GM06990 (cell line): ENCODE data around the gene NDRG4.

ENCODE experiments used
- DNase-seq: peaks from one replicate; pipeline ENCODE4 v3.0.0-alpha.2; 2011; ENCODE audit not compliant: insufficient read length; ENCODE audit errors: extremely low read depth
- H3K27me3 ChIP-seq: replicated peaks from 2 replicates; pipeline ENCODE4 v1.6.0; 2011; ENCODE audit warnings: low read length; ENCODE audit not compliant: control insufficient read depth, insufficient read depth
- H3K36me3 ChIP-seq: 2 replicates; pipeline ENCODE4 v1.5.1; 2011; ENCODE audit warnings: low read length; ENCODE audit not compliant: control insufficient read depth, insufficient read depth
- H3K4me3 ChIP-seq: replicated peaks from 2 replicates; pipeline ENCODE4 v1.5.1; 2011; ENCODE audit warnings: low read depth, mild to moderate bottlenecking, control low read depth, low read length
- CTCF ChIP-seq: IDR thresholded peaks from 2 replicates; pipeline ENCODE4 v1.5.1; 2011; ENCODE audit warnings: low read length, control low read depth, mild to moderate bottlenecking, inconsistent platforms; ENCODE audit not compliant: insufficient read depth, poor library complexity, severe bottlenecking

Gene NDRG4

GRCh38 chr16:58497935-58498334 is 2.0 kb upstream of the NDRG4 start:
- H3K4me3 ChIP-seq, result no peak overlapping the region
- no peak for TF ChIP-seq CTCF
- H3K36me3 ChIP-seq, result no peaks in the 10 kb centered on the region
- H3K27me3 ChIP-seq, result no peaks in the 10 kb centered on the region
- DNase-seq, result no peak

- no peak for DNase-seq
- Histone ChIP-seq H3K4me3 (no peak overlapping the region), H3K27me3 (no peaks in the 10 kb centered on the region), H3K36me3 (no peaks in the 10 kb centered on the region)
- TF ChIP-seq CTCF, result no peak
These were observed 1.4 kb upstream of the NDRG4 start for GRCh38 chr16:58498341-58499091.

- Histone ChIP-seq H3K4me3 (no peak overlapping the region), H3K36me3 (no peaks in the 10 kb centered on the region), H3K27me3 (no peaks in the 10 kb centered on the region)
- no peak for DNase-seq
- TF ChIP-seq CTCF, result no peak
These were observed 841 bp upstream of the NDRG4 start for GRCh38 chr16:58499092-58499511.

GRCh38 chr16:58500430-58501241 is 693 bp downstream of the NDRG4 start:
- Histone ChIP-seq H3K27me3 (no peaks in the 10 kb centered on the region), H3K36me3 (no peaks in the 10 kb centered on the region), H3K4me3 (peak overlapping the region; percentile 44)
- DNase-seq, result no peak
- TF ChIP-seq CTCF, result no peak

GRCh38 chr16:58501242-58502131 is 1.5 kb downstream of the NDRG4 start:
- H3K4me3 ChIP-seq, result no peak overlapping the region; the same call in 1 of the 2 replicates
- peak; percentile 3 for TF ChIP-seq CTCF
- H3K36me3 ChIP-seq, result no peaks in the 10 kb centered on the region
- no peak for DNase-seq
- H3K27me3 ChIP-seq, result no peaks in the 10 kb centered on the region
